ENCODE results near the gene CNTFR. TPM values are rescaled to one million over a fixed set of nuclear protein-coding genes. Genes with fewer than 3 reads are reported as not detected.

Gene CNTFR
- total RNA-seq, 2 donors from 2014 or later = 8.7 to 13.7 TPM

GRCh38 chr9:34555500-34555899 lies 34.0 kb downstream of the CNTFR start:
- DNase-seq (ENCODE audit: low spot score) (no peak), ATAC-seq (ENCODE audit: insufficient number of reproducible peaks, low FRiP score, low read depth) (no peak)
- Histone ChIP-seq H3K4me1 (ENCODE audit: control insufficient read depth in 1 of 2, low read depth in 2 of 2) (peaks cover 0 to 12% of the 10 kb centered on the region in 2 donors), H3K27me3 (replicated peaks; ENCODE audit: insufficient read depth) (no peaks in the 10 kb centered on the region), H3K4me3 (no peak overlapping the region), H3K36me3 (no peaks in the 10 kb centered on the region), H3K9me3 (no peaks in the 10 kb centered on the region), H3K27ac (no peak overlapping the region)
- TF ChIP-seq CTCF (IDR thresholded peaks at IDR 0.05) = no peak

- no peaks in the 10 kb centered on the region for H3K9me3 ChIP-seq
- TF ChIP-seq CTCF (IDR thresholded peaks at IDR 0.05) = no peak
- H3K27me3 ChIP-seq (replicated peaks; ENCODE audit: insufficient read depth) = no peaks in the 10 kb centered on the region
- H3K36me3 ChIP-seq = no peaks in the 10 kb centered on the region
- DNase-seq (ENCODE audit: low spot score) = no peak
- no peak for ATAC-seq (ENCODE audit: insufficient number of reproducible peaks, low FRiP score, low read depth)
- H3K27ac ChIP-seq = no peak overlapping the region
- no peak overlapping the region for H3K4me3 ChIP-seq
- peaks cover 0 to 8% of the 10 kb centered on the region in 2 donors for H3K4me1 ChIP-seq (ENCODE audit: control insufficient read depth in 1 of 2, low read depth in 2 of 2)
Measured at GRCh38 chr9:34555002-34555348, 34.5 kb downstream of the CNTFR start.

GRCh38 chr9:34554211-34555001 lies 35.1 kb downstream of the CNTFR start:
- Histone ChIP-seq H3K4me3 (no peak overlapping the region), H3K36me3 (no peaks in the 10 kb centered on the region), H3K9me3 (no peaks in the 10 kb centered on the region), H3K4me1 (ENCODE audit: control insufficient read depth in 1 of 2, low read depth in 2 of 2) (peaks cover 0 to 2% of the 10 kb centered on the region in 2 donors), H3K27ac (no peak overlapping the region), H3K27me3 (replicated peaks; ENCODE audit: insufficient read depth) (no peaks in the 10 kb centered on the region)
- ATAC-seq (ENCODE audit: insufficient number of reproducible peaks, low FRiP score, low read depth) (no peak), DNase-seq (ENCODE audit: low spot score) (no peak)
- no peak for TF ChIP-seq CTCF (IDR thresholded peaks at IDR 0.05)

GRCh38 chr9:34553511-34554021 lies 36.0 kb downstream of the CNTFR start:
- Histone ChIP-seq H3K9me3 (no peaks in the 10 kb centered on the region), H3K36me3 (no peaks in the 10 kb centered on the region), H3K4me1 (ENCODE audit: control insufficient read depth in 1 of 2, low read depth in 2 of 2) (no peaks in the 10 kb centered on the region), H3K27ac (no peak overlapping the region), H3K27me3 (replicated peaks; ENCODE audit: insufficient read depth) (no peaks in the 10 kb centered on the region), H3K4me3 (no peak overlapping the region)
- DNase-seq (ENCODE audit: low spot score) (no peak), ATAC-seq (ENCODE audit: insufficient number of reproducible peaks, low FRiP score, low read depth) (no peak)
- TF ChIP-seq CTCF (IDR thresholded peaks at IDR 0.05) = no peak

- ATAC-seq (ENCODE audit: insufficient number of reproducible peaks, low FRiP score, low read depth) = no peak
- no peak overlapping the region for H3K4me3 ChIP-seq
- no peaks in the 10 kb centered on the region for H3K9me3 ChIP-seq
- no peaks in the 10 kb centered on the region for H3K4me1 ChIP-seq (ENCODE audit: control insufficient read depth in 1 of 2, low read depth in 2 of 2)
- no peaks in the 10 kb centered on the region for H3K36me3 ChIP-seq
- no peak for DNase-seq (ENCODE audit: low spot score)
- H3K27me3 ChIP-seq (replicated peaks; ENCODE audit: insufficient read depth) = no peaks in the 10 kb centered on the region
- no peak overlapping the region for H3K27ac ChIP-seq
- TF ChIP-seq CTCF (IDR thresholded peaks at IDR 0.05) = no peak
Measured at GRCh38 chr9:34552986-34553385, 36.5 kb downstream of the CNTFR start.
